Suprapubic skin (tissue), 4 donors: ENCODE data around the gene FAM193B. TPM values are rescaled to one million over a fixed set of nuclear protein-coding genes. Genes with fewer than 3 reads are reported as not detected.
A peak's percentile ranks its signal among the peaks of the same experiment; 100 is the strongest.

ENCODE experiments used
- DNase-seq, 2 donors: peaks; one replicate each; pipeline ENCODE4 v3.0.0-alpha.2; 2019; ENCODE audit warnings: low spot score in 2 of 2
- H3K27ac ChIP-seq: fragments of 200-600 bp; sonication (generic); one replicate; pipeline ENCODE4 v1.5.1; 2019
- H3K27me3 ChIP-seq: fragments of 200-600 bp; sonication (generic); one replicate; pipeline ENCODE4 v1.5.1; 2019
- H3K36me3 ChIP-seq: fragments of 200-600 bp; sonication (generic); one replicate; pipeline ENCODE4 v1.5.1; 2019
- H3K4me1 ChIP-seq: fragments of 200-600 bp; sonication (generic); one replicate; pipeline ENCODE4 v1.5.1; 2019
- H3K4me3 ChIP-seq: fragments of 200-600 bp; sonication (generic); one replicate; pipeline ENCODE4 v1.5.1; 2019; ENCODE audit warnings: mild to moderate bottlenecking
- H3K9me3 ChIP-seq: fragments of 200-600 bp; sonication (generic); one replicate; pipeline ENCODE4 v1.5.1; 2019
- EP300 ChIP-seq: sonication (generic); formaldehyde crosslinking; IDR thresholded peaks from one replicate; pipeline ENCODE4 v1.6.1; 2017; ENCODE audit warnings: antibody characterized with exemption
- POLR2A ChIP-seq, 2 donors: fragments of 450-650 bp; IDR thresholded peaks; one replicate each; pipeline ENCODE4 v1.6.1; 2017; ENCODE audit warnings: antibody characterized with exemption in 2 of 2, mild to moderate bottlenecking in 2 of 2, moderate library complexity in 2 of 2
- POLR2AphosphoS5 ChIP-seq, 3 donors: sonication (generic); formaldehyde crosslinking; IDR thresholded peaks; one replicate each; pipeline ENCODE4 v1.6.1; 2017; ENCODE audit warnings: antibody characterized with exemption in 3 of 3
- WGBS: methylation state at CpG from one replicate; pipeline ENCODE4 v1.1.5; 2018; 5-methylcytosine and 5-hydroxymethylcytosine counted together
- total RNA-seq, 4 donors: library from RNA; depleted of rRNA; stranded (reverse); fragments of >200 nt; gene quantifications; one replicate each; pipeline ENCODE4 v1.1.0, GENCODE V29; 2016
- TF ChIP-seq, protein P1 (sequence below), 2 donors: fragments of 200-600 bp in 1 of 2; fragments of 450-650 bp in 1 of 2; sonication (generic) in 1 of 2; IDR thresholded peaks; one replicate each; pipeline ENCODE4 v1.5.1; 2016 to 2019; ENCODE audit warnings: antibody characterized with exemption in 2 of 2, mild to moderate bottlenecking in 1 of 2, moderate library complexity in 1 of 2

FAM193B gene
- total RNA-seq, 4 donors from 2014 or later, result 55.6 to 328 (median 78.2) TPM

GRCh38 chr5:177526191-177526590, 28.2 kb downstream of the FAM193B start:
- Histone ChIP-seq H3K4me1 (peaks cover 16% of the 10 kb centered on the region), H3K36me3 (peaks cover 87% of the 10 kb centered on the region), H3K27me3 (no peaks in the 10 kb centered on the region), H3K4me3 (no peak overlapping the region), H3K27ac (no peak overlapping the region), H3K9me3 (no peaks in the 10 kb centered on the region)
- DNase-seq, result peak in 1 of 2 donors; percentile 35
- WGBS, result 90% methylated on average over 4 of the region's 4 CpGs
- TF ChIP-seq POLR2AphosphoS5 (IDR thresholded peaks at IDR 0.05) (no peak), EP300 (no peak), POLR2A (IDR thresholded peaks at IDR 0.05) (no peak)
- TF ChIP-seq, protein P1, sequence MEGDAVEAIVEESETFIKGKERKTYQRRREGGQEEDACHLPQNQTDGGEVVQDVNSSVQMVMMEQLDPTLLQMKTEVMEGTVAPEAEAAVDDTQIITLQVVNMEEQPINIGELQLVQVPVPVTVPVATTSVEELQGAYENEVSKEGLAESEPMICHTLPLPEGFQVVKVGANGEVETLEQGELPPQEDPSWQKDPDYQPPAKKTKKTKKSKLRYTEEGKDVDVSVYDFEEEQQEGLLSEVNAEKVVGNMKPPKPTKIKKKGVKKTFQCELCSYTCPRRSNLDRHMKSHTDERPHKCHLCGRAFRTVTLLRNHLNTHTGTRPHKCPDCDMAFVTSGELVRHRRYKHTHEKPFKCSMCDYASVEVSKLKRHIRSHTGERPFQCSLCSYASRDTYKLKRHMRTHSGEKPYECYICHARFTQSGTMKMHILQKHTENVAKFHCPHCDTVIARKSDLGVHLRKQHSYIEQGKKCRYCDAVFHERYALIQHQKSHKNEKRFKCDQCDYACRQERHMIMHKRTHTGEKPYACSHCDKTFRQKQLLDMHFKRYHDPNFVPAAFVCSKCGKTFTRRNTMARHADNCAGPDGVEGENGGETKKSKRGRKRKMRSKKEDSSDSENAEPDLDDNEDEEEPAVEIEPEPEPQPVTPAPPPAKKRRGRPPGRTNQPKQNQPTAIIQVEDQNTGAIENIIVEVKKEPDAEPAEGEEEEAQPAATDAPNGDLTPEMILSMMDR (IDR thresholded peaks at IDR 0.05), result no peak

GRCh38 chr5:177524941-177525655, 29.3 kb downstream of the FAM193B start:
- WGBS, result 74% methylated on average over 9 of the region's 10 CpGs
- DNase-seq, result peak in 1 of 2 donors; percentile 65

GRCh38 chr5:177524539-177524900, 29.8 kb downstream of the FAM193B start:
- Histone ChIP-seq H3K27ac (no peak overlapping the region), H3K4me3 (no peak overlapping the region), H3K27me3 (no peaks in the 10 kb centered on the region), H3K36me3 (peaks cover 87% of the 10 kb centered on the region), H3K9me3 (no peaks in the 10 kb centered on the region), H3K4me1 (peaks cover under 1% of the 10 kb centered on the region)
- DNase-seq, result no peak
- WGBS, result no CpG with 5 or more reads among the region's 12 CpGs
- TF ChIP-seq EP300, result no peak
- TF ChIP-seq, protein P1 (IDR thresholded peaks at IDR 0.05), result no peak
- no peak for TF ChIP-seq POLR2AphosphoS5 (IDR thresholded peaks at IDR 0.05)
- no peak for TF ChIP-seq POLR2A (IDR thresholded peaks at IDR 0.05)

More at GRCh38 chr5:177524941-177525655, 29.3 kb downstream of the FAM193B start:
- Histone ChIP-seq H3K4me3 (no peak overlapping the region), H3K27me3 (no peaks in the 10 kb centered on the region), H3K9me3 (no peaks in the 10 kb centered on the region), H3K36me3 (peaks cover 87% of the 10 kb centered on the region), H3K4me1 (peaks cover 6% of the 10 kb centered on the region), H3K27ac (no peak overlapping the region)
- no peak for TF ChIP-seq POLR2AphosphoS5 (IDR thresholded peaks at IDR 0.05)
- no peak for TF ChIP-seq POLR2A (IDR thresholded peaks at IDR 0.05)
- TF ChIP-seq, protein P1 (IDR thresholded peaks at IDR 0.05), result no peak
- no peak for TF ChIP-seq EP300

GRCh38 chr5:177523711-177524538, 30.4 kb downstream of the FAM193B start:
- Histone ChIP-seq H3K27ac (no peak overlapping the region), H3K36me3 (peaks cover 81% of the 10 kb centered on the region), H3K27me3 (no peaks in the 10 kb centered on the region), H3K4me1 (peaks cover 4% of the 10 kb centered on the region), H3K4me3 (no peak overlapping the region), H3K9me3 (no peaks in the 10 kb centered on the region)
- TF ChIP-seq POLR2A (IDR thresholded peaks at IDR 0.05), result no peak
- TF ChIP-seq POLR2AphosphoS5 (IDR thresholded peaks at IDR 0.05), result no peak
- TF ChIP-seq, protein P1 (IDR thresholded peaks at IDR 0.05), result no peak
- no peak for DNase-seq
- WGBS, result 94% methylated on average over 14 of the region's 19 CpGs

GRCh38 chr5:177520916-177521513, 33.3 kb downstream of the FAM193B start:
- DNase-seq, result no peak
- Histone ChIP-seq H3K36me3 (peaks cover 55% of the 10 kb centered on the region), H3K9me3 (no peaks in the 10 kb centered on the region), H3K4me3 (no peak overlapping the region), H3K27ac (no peak overlapping the region), H3K27me3 (no peaks in the 10 kb centered on the region), H3K4me1 (peaks cover 12% of the 10 kb centered on the region)
- 100% methylated on average over 1 of the region's 2 CpGs for WGBS
- TF ChIP-seq EP300, result no peak
- no peak for TF ChIP-seq POLR2A (IDR thresholded peaks at IDR 0.05)
- TF ChIP-seq POLR2AphosphoS5 (IDR thresholded peaks at IDR 0.05), result no peak
- TF ChIP-seq, protein P1 (IDR thresholded peaks at IDR 0.05), result no peak
